ENCODE measurements around the gene MRPL16. TPM values are rescaled to one million over a fixed set of nuclear protein-coding genes. Genes with fewer than 3 reads are reported as not detected.
"Not testable (repeated sequence)": the region's sequence is repeated elsewhere in the genome, so short reads cannot be mapped to it uniquely, and the experiment has no call there.

The MRPL16 gene
- total and polyA plus RNA-seq, 9 donors = 30.0 to 68.1 (median 38.5) TPM

- Histone ChIP-seq H3K27ac (no peak overlapping the region), H3K4me3 (no peak overlapping the region), H3K9me3 (no peaks in the 10 kb centered on the region), H3K36me3 (no peaks in the 10 kb centered on the region), H3K27me3 (no peaks in the 10 kb centered on the region), H3K4me1 (ENCODE audit: insufficient read depth) (no peaks in the 10 kb centered on the region)
- WGBS, 3 donors = 78 to 82% (median 80%) methylated on average over 1 of the region's 1 CpG
- DNase-seq = no peak
- TF ChIP-seq EP300 (IDR thresholded peaks at IDR 0.05) = no peak
- no peak for TF ChIP-seq CTCF (IDR thresholded peaks at IDR 0.05)
- no peak for TF ChIP-seq POLR2A (IDR thresholded peaks at IDR 0.05)
- intact Hi-C loops (cut with DNase I) = no loop called here
These were observed 18.1 kb downstream of the MRPL16 start for GRCh38 chr11:59792507-59792906.

- Histone ChIP-seq H3K27me3 (no peaks in the 10 kb centered on the region), H3K27ac (no peak overlapping the region), H3K9me3 (no peaks in the 10 kb centered on the region), H3K4me3 (no peak overlapping the region), H3K4me1 (ENCODE audit: insufficient read depth) (no peaks in the 10 kb centered on the region), H3K36me3 (no peaks in the 10 kb centered on the region)
- WGBS, 3 donors = 76 to 83% (median 83%) methylated on average over 4 of the region's 4 CpGs
- no peak for TF ChIP-seq EP300 (IDR thresholded peaks at IDR 0.05)
- TF ChIP-seq CTCF (IDR thresholded peaks at IDR 0.05) = no peak
- TF ChIP-seq POLR2A (IDR thresholded peaks at IDR 0.05) = no peak
- intact Hi-C loops (cut with DNase I) = no loop called here
- no peak for DNase-seq
These were observed 18.9 kb downstream of the MRPL16 start for GRCh38 chr11:59791639-59792038.

DNA sequence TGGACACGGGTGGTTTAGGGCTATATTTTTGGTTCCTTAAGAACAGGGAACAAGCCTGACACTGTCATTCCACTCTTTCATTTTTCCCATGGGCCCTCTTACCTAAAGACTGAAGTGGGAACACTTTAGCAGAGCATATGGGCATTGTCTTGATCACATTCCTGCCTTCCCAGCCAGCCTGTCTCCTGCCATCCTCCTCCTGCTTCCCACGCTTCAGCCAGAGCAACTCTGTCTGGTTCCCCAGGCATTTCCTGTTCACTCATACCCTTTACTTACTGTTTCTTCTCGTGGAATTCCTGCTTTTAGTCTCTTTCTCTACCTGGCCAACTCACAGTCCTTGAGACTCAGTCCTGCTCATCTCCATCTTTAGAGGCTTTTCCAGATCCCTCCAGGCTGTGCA is 22.8 kb downstream of the MRPL16 start:
- no peaks in the 10 kb centered on the region for H3K9me3 ChIP-seq
- no peak for TF ChIP-seq EP300 (IDR thresholded peaks at IDR 0.05)
- TF ChIP-seq POLR2A (IDR thresholded peaks at IDR 0.05) = no peak
- no peak for TF ChIP-seq CTCF (IDR thresholded peaks at IDR 0.05)
- H3K4me1 ChIP-seq (ENCODE audit: insufficient read depth) = no peaks in the 10 kb centered on the region
- no peak overlapping the region for H3K27ac ChIP-seq
- no peaks in the 10 kb centered on the region for H3K36me3 ChIP-seq
- no peaks in the 10 kb centered on the region for H3K27me3 ChIP-seq
- intact Hi-C loops (cut with DNase I) = no loop called here
- no peak overlapping the region for H3K4me3 ChIP-seq
- DNase-seq = no peak
- 58 to 68% (median 61%) methylated on average over 3 of the region's 3 CpGs for WGBS, 3 donors

GRCh38 chr11:59787255-59787588 is 23.4 kb downstream of the MRPL16 start:
- Histone ChIP-seq H3K36me3 (no peaks in the 10 kb centered on the region), H3K4me1 (ENCODE audit: insufficient read depth) (no peaks in the 10 kb centered on the region), H3K27ac (no peak overlapping the region), H3K4me3 (no peak overlapping the region), H3K9me3 (no peaks in the 10 kb centered on the region), H3K27me3 (no peaks in the 10 kb centered on the region)
- 82 to 89% (median 86%) methylated on average over 4 of the region's 4 CpGs for whole genome bisulfite sequencing, 3 donors
- no peak for DNase-seq
- intact Hi-C loops (cut with DNase I) = no loop called here
- TF ChIP-seq CTCF (IDR thresholded peaks at IDR 0.05) = no peak
- TF ChIP-seq POLR2A (IDR thresholded peaks at IDR 0.05) = no peak
- no peak for TF ChIP-seq EP300 (IDR thresholded peaks at IDR 0.05)

DNA sequence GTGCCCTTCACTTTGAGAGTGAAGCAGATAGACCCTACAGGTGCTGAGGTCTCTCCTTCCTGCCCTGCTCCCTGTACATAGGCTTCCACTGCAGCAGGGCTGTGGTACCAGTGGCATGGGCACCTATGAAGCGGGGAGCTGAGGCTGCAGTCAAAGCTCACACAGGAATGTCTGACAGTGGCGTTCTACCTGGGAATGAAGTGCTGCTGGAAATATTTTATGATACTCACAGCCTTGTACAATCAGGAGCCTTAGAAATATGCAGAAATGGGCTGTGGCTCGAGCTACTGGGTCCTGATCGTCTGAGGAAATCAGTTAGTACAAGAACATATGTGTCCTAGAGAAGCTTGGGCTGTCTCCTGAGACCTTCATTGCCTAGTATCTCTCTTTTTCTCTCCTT is 24.8 kb downstream of the MRPL16 start:
- Histone ChIP-seq H3K4me3 (no peak overlapping the region), H3K27ac (no peak overlapping the region), H3K27me3 (no peaks in the 10 kb centered on the region), H3K9me3 (no peaks in the 10 kb centered on the region), H3K36me3 (no peaks in the 10 kb centered on the region), H3K4me1 (ENCODE audit: insufficient read depth) (no peaks in the 10 kb centered on the region)
- WGBS, 3 donors = 78 to 92% (median 88%) methylated on average over 4 of the region's 4 CpGs
- no peak for DNase-seq
- intact Hi-C loops (cut with DNase I) = no loop called here
- TF ChIP-seq CTCF (IDR thresholded peaks at IDR 0.05) (no peak), POLR2A (IDR thresholded peaks at IDR 0.05) (no peak), EP300 (IDR thresholded peaks at IDR 0.05) (no peak)

- WGBS, 3 donors = 83 to 91% (median 89%) methylated on average over 5 of the region's 5 CpGs
- H3K36me3 ChIP-seq; DNase-seq; H3K4me3 ChIP-seq; H3K27me3 ChIP-seq; H3K27ac ChIP-seq; intact Hi-C loops (cut with DNase I); H3K4me1 ChIP-seq (ENCODE audit: insufficient read depth); H3K9me3 ChIP-seq: not testable (repeated sequence)
These were observed 26.1 kb downstream of the MRPL16 start for GRCh38 chr11:59784441-59784840.

All from ovary (tissue), 9 donors.